WTC11 (cell line): ENCODE data around the gene FRMD4A. TPM values are rescaled to one million over a fixed set of nuclear protein-coding genes. Genes with fewer than 3 reads are reported as not detected.

Experiments
- ATAC-seq: fragments of 200-7000 bp; cut with Tn5 transposase; 2 replicates; pipeline ENCODE4 v1.10.0; 2021; ENCODE audit warnings: mild to moderate bottlenecking, moderate library complexity
- CTCF ChIA-PET: fragments of 300-600 bp; sonication (Branson Sonifier 250); formaldehyde crosslinking; loops from one replicate; lab custom pipeline; 2021; ENCODE audit warnings: antibody characterized with exemption; lab: Charles Lee
- POLR2A ChIA-PET: fragments of 350-600 bp; sonication (Branson Sonifier 250); formaldehyde crosslinking; loops from one replicate; lab custom pipeline; 2021; ENCODE audit warnings: antibody characterized with exemption; lab: Charles Lee
- DNase-seq: peaks from one replicate; pipeline ENCODE4 v3.0.0; 2021; ENCODE audit warnings: low spot score
- H3K27ac Mint-ChIP-seq: 2 replicates; pipeline ENCODE4 v1.8.0; 2021; ENCODE audit warnings: mixed read lengths
- H3K27me3 Mint-ChIP-seq: 2 replicates; pipeline ENCODE4 v1.8.0; 2021; ENCODE audit warnings: low read depth, mild to moderate bottlenecking, moderate library complexity, mixed read lengths
- H3K36me3 Mint-ChIP-seq: 2 replicates; pipeline ENCODE4 v1.8.0; 2021; ENCODE audit warnings: mixed read lengths
- H3K4me1 Mint-ChIP-seq: 2 replicates; pipeline ENCODE4 v1.8.0; 2022; ENCODE audit warnings: mixed read lengths
- H3K4me3 Mint-ChIP-seq: 2 replicates; pipeline ENCODE4 v1.8.0; 2021; ENCODE audit warnings: mild to moderate bottlenecking, moderate library complexity, mixed read lengths
- H3K9me3 Mint-ChIP-seq: 2 replicates; pipeline ENCODE4 v1.8.0; 2021; ENCODE audit warnings: mixed read lengths
- ARID4B ChIP-seq: sonication (generic); formaldehyde crosslinking; IDR thresholded peaks from 2 replicates; pipeline ENCODE4 v1.8.0; 2023; ENCODE audit warnings: missing genetic modification reagents, mild to moderate bottlenecking, borderline replicate concordance
- E2F5 ChIP-seq: sonication (generic); formaldehyde crosslinking; IDR thresholded peaks from 2 replicates; pipeline ENCODE4 v1.8.1; 2022; ENCODE audit warnings: mild to moderate bottlenecking, moderate library complexity, missing genetic modification reagents
- JUN ChIP-seq: sonication (generic); formaldehyde crosslinking; IDR thresholded peaks from 2 replicates; pipeline ENCODE4 v1.8.0; 2023; ENCODE audit warnings: mild to moderate bottlenecking, missing genetic modification reagents
- MLX ChIP-seq: sonication (generic); formaldehyde crosslinking; IDR thresholded peaks from 2 replicates; pipeline ENCODE4 v1.8.1; 2023; ENCODE audit warnings: mild to moderate bottlenecking, missing genetic modification reagents, moderate library complexity
- OVOL2 ChIP-seq: fragments of 250-450 bp; sonication (Bioruptor Pico); IDR thresholded peaks from 2 replicates; pipeline ENCODE4 v1.9.0; 2021; ENCODE audit warnings: mild to moderate bottlenecking, borderline replicate concordance
- SMAD4 ChIP-seq: sonication (generic); formaldehyde crosslinking; IDR thresholded peaks from 2 replicates; pipeline ENCODE4 v1.8.0; 2022; ENCODE audit warnings: mild to moderate bottlenecking, missing genetic modification reagents
- SP1 ChIP-seq: sonication (generic); formaldehyde crosslinking; conservative IDR thresholded peaks from 2 replicates; pipeline ENCODE4 v1.8.1; 2022; ENCODE audit warnings: missing genetic modification reagents
- ZNF263 ChIP-seq: sonication (generic); formaldehyde crosslinking; IDR thresholded peaks from 2 replicates; pipeline ENCODE4 v1.8.1; 2022; ENCODE audit warnings: low read depth, mild to moderate bottlenecking, moderate library complexity, missing genetic modification reagents
- ZNF416 ChIP-seq: fragments of 250-450 bp; sonication (Bioruptor Pico); IDR thresholded peaks from 2 replicates; pipeline ENCODE4 v1.9.0; 2021; ENCODE audit warnings: mild to moderate bottlenecking, inconsistent platforms
- ZNF423 ChIP-seq: fragments of 250-450 bp; sonication (Bioruptor Pico); IDR thresholded peaks from 2 replicates; pipeline ENCODE4 v2.1.2; 2022; ENCODE audit warnings: mild to moderate bottlenecking, moderate library complexity
- ZNF512 ChIP-seq: sonication (generic); formaldehyde crosslinking; IDR thresholded peaks from 2 replicates; pipeline ENCODE4 v1.8.1; 2022; ENCODE audit warnings: missing genetic modification reagents, borderline replicate concordance
- total RNA-seq: library from RNA; stranded (reverse); gene quantifications from 3 replicates; pipeline ENCODE4 v1.2.3, GENCODE V29; 2021
- TF ChIP-seq, protein P1 (sequence below): sonication (generic); formaldehyde crosslinking; IDR thresholded peaks from 2 replicates; pipeline ENCODE4 v1.8.0; 2022; ENCODE audit warnings: mild to moderate bottlenecking, missing genetic modification reagents
- TF ChIP-seq, protein P2 (sequence below): sonication (generic); formaldehyde crosslinking; IDR thresholded peaks from 2 replicates; pipeline ENCODE4 v1.8.0; 2022; ENCODE audit warnings: mild to moderate bottlenecking, missing genetic modification reagents
- TF ChIP-seq, protein P3 (sequence below): sonication (generic); formaldehyde crosslinking; IDR thresholded peaks from 2 replicates; pipeline ENCODE4 v1.8.1; 2023; ENCODE audit warnings: mild to moderate bottlenecking, missing genetic modification reagents
- TF ChIP-seq, protein P4 (sequence below): sonication (generic); formaldehyde crosslinking; IDR thresholded peaks from 2 replicates; pipeline ENCODE4 v1.8.1; 2023; ENCODE audit warnings: mild to moderate bottlenecking, missing genetic modification reagents, borderline replicate concordance

Gene FRMD4A
- total RNA-seq, 1 experiment from 2014 or later: 35.5 TPM

GRCh38 chr10:13945390-13946208, 385.1 kb downstream of the FRMD4A start:
- H3K27me3 Mint-ChIP-seq: no peaks in the 10 kb centered on the region
- no peaks in the 10 kb centered on the region for H3K36me3 Mint-ChIP-seq
- ATAC-seq: peak; percentile 82
- ChIA-PET POLR2A (interaction anchor here (0.7 kb wide), 1 partner anchor 561 kb away, joined by 3 read pairs; no protein-coding TSS in a partner anchor), CTCF (interaction anchor here (1.6 kb wide), 1 partner anchor 11 kb away, joined by 3 read pairs; no protein-coding TSS in a partner anchor)
- no peak overlapping the region for H3K27ac Mint-ChIP-seq
- no peak for TF ChIP-seq SMAD4 (CRISPR knock-in tag)
- no peak for TF ChIP-seq ZNF512 (CRISPR knock-in tag)
- no peak for TF ChIP-seq ARID4B (CRISPR knock-in tag)
- TF ChIP-seq, protein P1, sequence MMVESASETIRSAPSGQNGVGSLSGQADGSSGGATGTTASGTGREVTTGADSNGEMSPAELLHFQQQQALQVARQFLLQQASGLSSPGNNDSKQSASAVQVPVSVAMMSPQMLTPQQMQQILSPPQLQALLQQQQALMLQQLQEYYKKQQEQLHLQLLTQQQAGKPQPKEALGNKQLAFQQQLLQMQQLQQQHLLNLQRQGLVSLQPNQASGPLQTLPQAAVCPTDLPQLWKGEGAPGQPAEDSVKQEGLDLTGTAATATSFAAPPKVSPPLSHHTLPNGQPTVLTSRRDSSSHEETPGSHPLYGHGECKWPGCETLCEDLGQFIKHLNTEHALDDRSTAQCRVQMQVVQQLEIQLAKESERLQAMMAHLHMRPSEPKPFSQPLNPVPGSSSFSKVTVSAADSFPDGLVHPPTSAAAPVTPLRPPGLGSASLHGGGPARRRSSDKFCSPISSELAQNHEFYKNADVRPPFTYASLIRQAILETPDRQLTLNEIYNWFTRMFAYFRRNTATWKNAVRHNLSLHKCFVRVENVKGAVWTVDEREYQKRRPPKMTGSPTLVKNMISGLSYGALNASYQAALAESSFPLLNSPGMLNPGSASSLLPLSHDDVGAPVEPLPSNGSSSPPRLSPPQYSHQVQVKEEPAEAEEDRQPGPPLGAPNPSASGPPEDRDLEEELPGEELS (CRISPR knock-in tag): no peak
- no peak for TF ChIP-seq OVOL2 (CRISPR knock-in tag)
- TF ChIP-seq, protein P2, sequence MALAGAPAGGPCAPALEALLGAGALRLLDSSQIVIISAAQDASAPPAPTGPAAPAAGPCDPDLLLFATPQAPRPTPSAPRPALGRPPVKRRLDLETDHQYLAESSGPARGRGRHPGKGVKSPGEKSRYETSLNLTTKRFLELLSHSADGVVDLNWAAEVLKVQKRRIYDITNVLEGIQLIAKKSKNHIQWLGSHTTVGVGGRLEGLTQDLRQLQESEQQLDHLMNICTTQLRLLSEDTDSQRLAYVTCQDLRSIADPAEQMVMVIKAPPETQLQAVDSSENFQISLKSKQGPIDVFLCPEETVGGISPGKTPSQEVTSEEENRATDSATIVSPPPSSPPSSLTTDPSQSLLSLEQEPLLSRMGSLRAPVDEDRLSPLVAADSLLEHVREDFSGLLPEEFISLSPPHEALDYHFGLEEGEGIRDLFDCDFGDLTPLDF: no peak
- no peak for TF ChIP-seq SP1
- TF ChIP-seq, protein P3, sequence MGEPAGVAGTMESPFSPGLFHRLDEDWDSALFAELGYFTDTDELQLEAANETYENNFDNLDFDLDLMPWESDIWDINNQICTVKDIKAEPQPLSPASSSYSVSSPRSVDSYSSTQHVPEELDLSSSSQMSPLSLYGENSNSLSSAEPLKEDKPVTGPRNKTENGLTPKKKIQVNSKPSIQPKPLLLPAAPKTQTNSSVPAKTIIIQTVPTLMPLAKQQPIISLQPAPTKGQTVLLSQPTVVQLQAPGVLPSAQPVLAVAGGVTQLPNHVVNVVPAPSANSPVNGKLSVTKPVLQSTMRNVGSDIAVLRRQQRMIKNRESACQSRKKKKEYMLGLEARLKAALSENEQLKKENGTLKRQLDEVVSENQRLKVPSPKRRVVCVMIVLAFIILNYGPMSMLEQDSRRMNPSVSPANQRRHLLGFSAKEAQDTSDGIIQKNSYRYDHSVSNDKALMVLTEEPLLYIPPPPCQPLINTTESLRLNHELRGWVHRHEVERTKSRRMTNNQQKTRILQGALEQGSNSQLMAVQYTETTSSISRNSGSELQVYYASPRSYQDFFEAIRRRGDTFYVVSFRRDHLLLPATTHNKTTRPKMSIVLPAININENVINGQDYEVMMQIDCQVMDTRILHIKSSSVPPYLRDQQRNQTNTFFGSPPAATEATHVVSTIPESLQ (CRISPR knock-in tag): no peak
- TF ChIP-seq E2F5 (CRISPR knock-in tag): no peak
- TF ChIP-seq ZNF416: no peak
- no peak for TF ChIP-seq ZNF263
- TF ChIP-seq, protein P4, sequence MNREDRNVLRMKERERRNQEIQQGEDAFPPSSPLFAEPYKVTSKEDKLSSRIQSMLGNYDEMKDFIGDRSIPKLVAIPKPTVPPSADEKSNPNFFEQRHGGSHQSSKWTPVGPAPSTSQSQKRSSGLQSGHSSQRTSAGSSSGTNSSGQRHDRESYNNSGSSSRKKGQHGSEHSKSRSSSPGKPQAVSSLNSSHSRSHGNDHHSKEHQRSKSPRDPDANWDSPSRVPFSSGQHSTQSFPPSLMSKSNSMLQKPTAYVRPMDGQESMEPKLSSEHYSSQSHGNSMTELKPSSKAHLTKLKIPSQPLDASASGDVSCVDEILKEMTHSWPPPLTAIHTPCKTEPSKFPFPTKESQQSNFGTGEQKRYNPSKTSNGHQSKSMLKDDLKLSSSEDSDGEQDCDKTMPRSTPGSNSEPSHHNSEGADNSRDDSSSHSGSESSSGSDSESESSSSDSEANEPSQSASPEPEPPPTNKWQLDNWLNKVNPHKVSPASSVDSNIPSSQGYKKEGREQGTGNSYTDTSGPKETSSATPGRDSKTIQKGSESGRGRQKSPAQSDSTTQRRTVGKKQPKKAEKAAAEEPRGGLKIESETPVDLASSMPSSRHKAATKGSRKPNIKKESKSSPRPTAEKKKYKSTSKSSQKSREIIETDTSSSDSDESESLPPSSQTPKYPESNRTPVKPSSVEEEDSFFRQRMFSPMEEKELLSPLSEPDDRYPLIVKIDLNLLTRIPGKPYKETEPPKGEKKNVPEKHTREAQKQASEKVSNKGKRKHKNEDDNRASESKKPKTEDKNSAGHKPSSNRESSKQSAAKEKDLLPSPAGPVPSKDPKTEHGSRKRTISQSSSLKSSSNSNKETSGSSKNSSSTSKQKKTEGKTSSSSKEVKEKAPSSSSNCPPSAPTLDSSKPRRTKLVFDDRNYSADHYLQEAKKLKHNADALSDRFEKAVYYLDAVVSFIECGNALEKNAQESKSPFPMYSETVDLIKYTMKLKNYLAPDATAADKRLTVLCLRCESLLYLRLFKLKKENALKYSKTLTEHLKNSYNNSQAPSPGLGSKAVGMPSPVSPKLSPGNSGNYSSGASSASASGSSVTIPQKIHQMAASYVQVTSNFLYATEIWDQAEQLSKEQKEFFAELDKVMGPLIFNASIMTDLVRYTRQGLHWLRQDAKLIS (CRISPR knock-in tag): no peak
- TF ChIP-seq MLX (CRISPR knock-in tag): no peak
- TF ChIP-seq JUN: no peak
- TF ChIP-seq ZNF423: no peak
- peaks cover 28% of the 10 kb centered on the region for H3K4me1 Mint-ChIP-seq
- DNase-seq: no peak
- peaks cover 4% of the 10 kb centered on the region for H3K9me3 Mint-ChIP-seq
- no peak overlapping the region for H3K4me3 Mint-ChIP-seq
